WI38 (cell line): ENCODE data around the gene CENPP.

ENCODE experiments used
- H3K4me3 ChIP-seq: 2 replicates; pipeline ENCODE4 v1.5.1; 2011; ENCODE audit warnings: low read depth, mild to moderate bottlenecking, control low read depth, low read length
- CTCF ChIP-seq: IDR thresholded peaks from 2 replicates; pipeline ENCODE4 v1.5.1; 2012; ENCODE audit warnings: low read depth, mild to moderate bottlenecking, control low read depth, low read length

The CENPP gene

GRCh38 chr9:92380603-92381002, 54.9 kb downstream of the CENPP start:
- H3K4me3 ChIP-seq: no peak overlapping the region
- TF ChIP-seq CTCF: no peak

DNA sequence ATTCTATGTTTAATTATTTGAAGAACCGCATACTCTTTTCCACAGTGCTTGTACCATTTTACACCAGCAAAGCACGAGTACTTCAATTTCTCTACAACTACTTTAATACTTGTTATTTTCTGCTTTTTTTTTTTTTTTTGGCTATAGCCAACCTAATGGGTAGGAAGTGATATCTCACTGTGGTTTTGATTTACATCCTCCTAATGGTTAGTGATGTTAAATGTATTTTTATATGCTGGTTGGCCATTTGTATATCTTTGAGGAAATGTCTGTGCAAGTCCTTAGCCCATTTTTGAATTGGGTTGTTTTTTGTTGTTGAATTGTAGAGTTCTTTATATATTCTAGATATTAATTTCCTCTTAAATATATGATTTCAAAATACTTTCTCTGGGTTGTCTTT, 56.0 kb downstream of the CENPP start:
- H3K4me3 ChIP-seq: no peak overlapping the region
- TF ChIP-seq CTCF: no peak

- no peak for TF ChIP-seq CTCF
- H3K4me3 ChIP-seq: no peak overlapping the region
Measured at GRCh38 chr9:92384375-92384774, 58.6 kb downstream of the CENPP start.

DNA sequence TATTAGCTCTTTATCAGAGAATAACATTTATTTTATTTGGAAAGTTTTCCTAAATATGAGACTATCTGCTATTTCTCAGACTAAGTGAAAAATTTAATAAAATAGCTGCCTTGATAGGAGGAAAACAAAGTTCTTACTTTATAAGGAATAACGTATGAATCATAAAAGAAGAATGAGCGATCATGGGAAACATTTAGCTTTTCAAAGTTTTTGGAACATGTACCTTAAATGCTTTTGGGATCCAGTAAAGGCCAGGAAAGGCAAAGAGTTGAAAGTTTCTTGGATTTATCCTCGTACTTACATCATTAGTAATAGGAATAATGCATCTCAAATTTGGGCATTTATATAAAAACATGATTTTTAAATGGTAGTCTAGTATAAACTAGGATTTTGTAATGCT, 59.2 kb downstream of the CENPP start:
- H3K4me3 ChIP-seq: no peak overlapping the region
- no peak for TF ChIP-seq CTCF

GRCh38 chr9:92385477-92385876, 59.7 kb downstream of the CENPP start:
- no peak overlapping the region for H3K4me3 ChIP-seq
- no peak for TF ChIP-seq CTCF

GRCh38 chr9:92385953-92386352, 60.2 kb downstream of the CENPP start:
- no peak overlapping the region for H3K4me3 ChIP-seq
- TF ChIP-seq CTCF: no peak

GRCh38 chr9:92392690-92393089, 66.9 kb downstream of the CENPP start:
- TF ChIP-seq CTCF: no peak
- H3K4me3 ChIP-seq: no peak overlapping the region

GRCh38 chr9:92393686-92394085, 67.9 kb downstream of the CENPP start:
- no peak for TF ChIP-seq CTCF
- no peak overlapping the region for H3K4me3 ChIP-seq
